K562 (cell line): ENCODE measurements around the gene PARP14. TPM values are rescaled to one million over a fixed set of nuclear protein-coding genes. Genes with fewer than 3 reads are reported as not detected.

Source experiments
- EP300 ChIP-seq: IDR thresholded peaks from 2 replicates; pipeline ENCODE4 v1.6.1; 2012; ENCODE audit warnings: low read length, improper control_type of control experiment
- ESRRA ChIP-seq: fragments of 450-650 bp; IDR thresholded peaks from 2 replicates; pipeline ENCODE4 v1.6.1; 2014; ENCODE audit warnings: low read depth, mild to moderate bottlenecking, moderate library complexity, borderline replicate concordance
- GTF2E2 ChIP-seq: fragments of 200-800 bp; sonication (Bioruptor generic); IDR thresholded peaks from 2 replicates; pipeline ENCODE4 v1.6.1; 2016; ENCODE audit warnings: missing genetic modification characterization, missing compliant biosample characterization
- HNRNPL ChIP-seq: fragments of 200-400 bp; formaldehyde crosslinking; IDR thresholded peaks from 2 replicates; pipeline ENCODE4 v1.6.1; 2017; ENCODE audit warnings: low read depth, mild to moderate bottlenecking, low read length
- KDM5B ChIP-seq: fragments of 200-600 bp; sonication (generic); IDR thresholded peaks from 2 replicates; pipeline ENCODE4 v1.6.1; 2012; ENCODE audit warnings: low read depth, mild to moderate bottlenecking, moderate library complexity, low read length, control low read depth, inconsistent platforms; ENCODE audit not compliant: insufficient replicate concordance
- MGA ChIP-seq: fragments of 450-650 bp; IDR thresholded peaks from 2 replicates; pipeline ENCODE4 v1.6.1; 2016; ENCODE audit warnings: mild to moderate bottlenecking, moderate library complexity
- PML ChIP-seq: IDR thresholded peaks from 2 replicates; pipeline ENCODE4 v1.6.1; 2012; ENCODE audit warnings: low read length, inconsistent platforms
- UBTF ChIP-seq, 2 experiments: IDR thresholded peaks; 2 replicates each; pipeline ENCODE4 v1.6.1; 2012; ENCODE audit warnings: improper control_type of control experiment in 2 of 2, low read depth in 2 of 2, low read length in 2 of 2, borderline replicate concordance in 1 of 2
- polyA plus RNA-seq, 8 experiments: library from polyadenylated mRNA; depleted of rRNA in 4 of 8; stranded (reverse) in 5 of 8; unstranded in 3 of 8; fragments of >200 nt; fragmentation: Nextera tagmentation in 2 of 8; fragmentation: Illumina TruSeq in 1 of 8; extraction: Ambion mirVana in 2 of 8; extraction: Trizol in 1 of 8; gene quantifications; 2 replicates each; pipeline versions ENCODE4 v1.2.1 to v1.2.3, GENCODE V29; 2011 to 2014; ENCODE audit warnings: inconsistent platforms in 1 of 8, missing spikeins in 1 of 8
- total RNA-seq, 7 experiments: library from RNA; depleted of rRNA in 6 of 7; stranded (reverse); fragments of >200 nt in 6 of 7; fragmentation: Illumina TruSeq in 2 of 7; extraction: Trizol in 2 of 7; gene quantifications; 2 replicates each; pipeline versions ENCODE4 v1.2.1 to v1.2.3, GENCODE V29; 2011 to 2021; ENCODE audit warnings: low replicate concordance in 1 of 7

PARP14 gene
- total and polyA plus RNA-seq, 9 of the 15 experiments (the other 6 are each of a cell fraction or from before 2014, with no cell fraction given) = 3.1 to 14.4 (median 9.0) TPM

DNA sequence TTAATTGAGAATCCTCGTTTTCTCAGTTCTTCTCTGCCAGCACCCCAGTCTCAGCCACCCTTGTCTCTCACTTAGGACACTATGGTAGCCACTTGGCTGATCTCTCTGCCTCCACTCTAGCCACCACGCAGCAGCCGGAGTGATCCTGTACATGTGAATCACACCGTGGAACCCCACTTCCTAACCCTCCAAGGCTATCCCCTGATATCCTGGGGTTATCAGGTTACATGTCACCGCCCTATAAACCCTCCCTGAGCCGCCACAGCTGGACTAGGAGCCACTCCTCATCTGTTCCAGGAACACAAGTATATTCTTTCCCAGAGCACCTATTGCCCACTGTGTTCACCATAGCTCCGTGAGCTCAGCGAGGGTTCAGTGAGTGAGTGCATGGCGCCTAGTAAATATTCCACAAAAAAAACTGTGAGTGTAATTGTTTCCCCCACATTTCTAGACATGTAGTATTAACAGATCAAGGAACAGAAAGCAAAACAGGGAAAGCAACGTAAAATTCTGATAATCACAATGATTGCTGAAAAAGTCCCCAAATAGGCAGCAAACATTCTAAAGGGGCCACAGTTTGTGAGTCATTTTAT, 661 bp upstream of the PARP14 start (continued):
- TF ChIP-seq KDM5B (peak; percentile 48), UBTF (IDR thresholded peaks at IDR 0.05; ENCODE audit: borderline replicate concordance in 1 of 2, low read depth in 2 of 2, low read length in 2 of 2) (0 out of 4 replicates have a peak, but pooled peaks of 1 of the 2 experiments have one; percentile 39), ESRRA (no peak), HNRNPL (no peak), GTF2E2 (tag) (0 out of 2 replicates have a peak, but pooled peaks have one; percentile 53), EP300 (0 out of 2 replicates have a peak, but pooled peaks have one; percentile 9), PML (no peak), MGA (0 out of 2 replicates have a peak, but pooled peaks have one; percentile 20)
